Measurements from ENCODE around the gene SLCO6A1.
"Not testable (repeated sequence)": the region's sequence is repeated elsewhere in the genome, so short reads cannot be mapped to it uniquely, and the experiment has no call there.

Gene SLCO6A1

DNA sequence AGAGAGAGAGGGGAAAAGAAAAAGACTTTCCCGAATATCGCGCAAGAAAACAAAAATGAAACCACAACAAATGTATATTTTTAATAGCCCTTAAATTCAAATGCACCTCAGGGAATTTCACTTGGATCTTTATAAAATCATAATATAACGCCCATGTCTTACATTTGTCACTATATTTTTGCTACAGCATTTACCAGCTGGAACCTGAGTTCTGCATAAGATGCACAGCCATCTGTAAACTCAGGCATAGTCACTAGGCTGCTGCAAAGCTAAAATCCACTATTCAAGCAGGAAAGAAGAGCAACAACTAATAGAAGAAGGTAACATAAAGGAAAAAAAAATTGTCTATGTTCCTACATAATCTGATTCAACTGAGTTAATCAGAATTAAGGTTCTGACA lies 30.6 kb upstream of the SLCO6A1 start:
- no peak for DNase-seq (ENCODE audit: low read depth)
- H3K4me3 ChIP-seq (ENCODE audit: low read depth, low read length), result no peak overlapping the region
- TF ChIP-seq, protein P1, sequence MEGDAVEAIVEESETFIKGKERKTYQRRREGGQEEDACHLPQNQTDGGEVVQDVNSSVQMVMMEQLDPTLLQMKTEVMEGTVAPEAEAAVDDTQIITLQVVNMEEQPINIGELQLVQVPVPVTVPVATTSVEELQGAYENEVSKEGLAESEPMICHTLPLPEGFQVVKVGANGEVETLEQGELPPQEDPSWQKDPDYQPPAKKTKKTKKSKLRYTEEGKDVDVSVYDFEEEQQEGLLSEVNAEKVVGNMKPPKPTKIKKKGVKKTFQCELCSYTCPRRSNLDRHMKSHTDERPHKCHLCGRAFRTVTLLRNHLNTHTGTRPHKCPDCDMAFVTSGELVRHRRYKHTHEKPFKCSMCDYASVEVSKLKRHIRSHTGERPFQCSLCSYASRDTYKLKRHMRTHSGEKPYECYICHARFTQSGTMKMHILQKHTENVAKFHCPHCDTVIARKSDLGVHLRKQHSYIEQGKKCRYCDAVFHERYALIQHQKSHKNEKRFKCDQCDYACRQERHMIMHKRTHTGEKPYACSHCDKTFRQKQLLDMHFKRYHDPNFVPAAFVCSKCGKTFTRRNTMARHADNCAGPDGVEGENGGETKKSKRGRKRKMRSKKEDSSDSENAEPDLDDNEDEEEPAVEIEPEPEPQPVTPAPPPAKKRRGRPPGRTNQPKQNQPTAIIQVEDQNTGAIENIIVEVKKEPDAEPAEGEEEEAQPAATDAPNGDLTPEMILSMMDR (IDR thresholded peaks at IDR 0.05; ENCODE audit: low read depth, low read length), result no peak
- no peak for TF ChIP-seq MAX (IDR thresholded peaks at IDR 0.05; ENCODE audit: low read depth, low read length)
- no peak for TF ChIP-seq POLR2A (IDR thresholded peaks at IDR 0.05; ENCODE audit: extremely low read depth, insufficient read length)
- no peak for TF ChIP-seq MYC (IDR thresholded peaks at IDR 0.05; ENCODE audit: low read depth, low read length)

DNA sequence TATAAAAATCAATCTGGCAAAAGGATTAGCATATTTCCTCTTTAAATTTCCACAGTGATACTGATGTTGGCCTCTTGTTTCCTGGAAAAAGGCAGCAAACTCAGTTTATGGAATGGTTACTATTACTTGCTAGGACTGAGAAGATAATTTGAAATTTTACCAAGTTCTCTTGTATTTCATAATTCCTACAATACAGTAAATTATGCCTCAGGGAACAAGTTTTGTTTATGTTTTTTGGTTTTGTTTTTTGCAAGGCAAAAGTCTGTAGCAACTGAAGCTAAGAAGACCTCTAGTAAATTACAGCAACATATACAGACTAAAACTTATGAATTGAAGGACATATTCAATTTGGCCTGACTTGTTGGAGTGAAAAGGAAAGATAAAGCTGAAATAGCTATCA lies 30.2 kb upstream of the SLCO6A1 start:
- H3K4me3 ChIP-seq (ENCODE audit: low read depth, low read length), result no peak overlapping the region
- TF ChIP-seq MYC (IDR thresholded peaks at IDR 0.05; ENCODE audit: low read depth, low read length) (no peak), MAX (IDR thresholded peaks at IDR 0.05; ENCODE audit: low read depth, low read length) (no peak), POLR2A (IDR thresholded peaks at IDR 0.05; ENCODE audit: extremely low read depth, insufficient read length) (no peak)
- TF ChIP-seq, protein P1 (IDR thresholded peaks at IDR 0.05; ENCODE audit: low read depth, low read length), result no peak
- DNase-seq (ENCODE audit: low read depth), result no peak

GRCh38 chr5:102528600-102528999 lies 29.8 kb upstream of the SLCO6A1 start:
- no peak overlapping the region for H3K4me3 ChIP-seq (ENCODE audit: low read depth, low read length)
- TF ChIP-seq MAX (IDR thresholded peaks at IDR 0.05; ENCODE audit: low read depth, low read length), result no peak
- no peak for DNase-seq (ENCODE audit: low read depth)

DNA sequence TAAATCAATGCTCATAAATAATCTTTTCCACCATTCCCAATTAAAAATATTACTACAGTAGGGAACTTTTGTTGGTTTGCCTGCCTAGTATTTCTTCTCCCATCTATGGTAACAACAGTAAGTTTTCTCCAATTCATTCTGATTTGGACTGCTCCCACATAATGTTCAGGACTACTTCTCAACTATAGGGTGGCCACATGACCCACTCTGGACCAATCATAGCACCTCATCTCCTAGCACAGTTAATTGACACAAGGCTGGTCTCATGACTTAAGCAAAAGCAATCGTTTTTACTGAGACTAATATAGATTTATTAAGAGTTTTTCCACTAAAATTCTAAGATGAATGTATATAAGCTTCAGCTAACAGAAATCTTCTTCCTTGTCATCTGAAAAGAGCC lies 28.7 kb upstream of the SLCO6A1 start:
- no peak for TF ChIP-seq MAX (IDR thresholded peaks at IDR 0.05; ENCODE audit: low read depth, low read length)
- TF ChIP-seq, protein P1 (IDR thresholded peaks at IDR 0.05; ENCODE audit: low read depth, low read length), result no peak
- TF ChIP-seq MYC (IDR thresholded peaks at IDR 0.05; ENCODE audit: low read depth, low read length), result no peak
- no peak for TF ChIP-seq POLR2A (IDR thresholded peaks at IDR 0.05; ENCODE audit: extremely low read depth, insufficient read length)

DNA sequence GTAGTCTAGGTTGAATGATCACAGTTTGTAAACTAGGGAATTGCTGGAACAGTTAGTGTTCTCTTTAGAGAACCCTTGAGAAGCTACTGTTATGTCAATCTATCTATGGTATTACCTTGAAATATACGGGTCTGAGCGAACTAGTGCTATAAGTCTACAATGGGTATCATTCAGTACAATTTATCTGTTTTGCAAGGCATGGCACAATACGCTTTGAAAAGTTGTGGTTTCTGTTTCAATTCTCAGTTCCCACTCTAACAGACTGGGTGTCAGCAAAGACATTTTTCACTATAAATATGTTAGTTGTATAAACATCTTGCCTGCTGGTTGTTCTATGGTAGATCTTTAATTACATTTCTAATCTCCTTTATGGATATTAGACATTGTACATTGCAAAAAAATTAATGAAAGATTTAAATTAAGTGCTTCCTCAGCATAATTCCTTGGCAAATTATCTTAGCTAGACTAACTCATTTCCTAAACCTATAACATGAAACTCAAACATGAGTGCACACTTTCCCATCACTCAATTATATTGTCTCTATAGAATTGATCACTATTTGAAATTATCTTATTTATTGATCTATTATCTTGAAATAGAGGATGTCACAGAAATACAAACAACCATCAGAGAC lies 24.9 kb upstream of the SLCO6A1 start:
- H3K4me3 ChIP-seq (ENCODE audit: low read depth, low read length), result no peak overlapping the region
- no peak for DNase-seq (ENCODE audit: low read depth)
- TF ChIP-seq, protein P1 (IDR thresholded peaks at IDR 0.05; ENCODE audit: low read depth, low read length), result no peak
- TF ChIP-seq MYC (IDR thresholded peaks at IDR 0.05; ENCODE audit: low read depth, low read length), result no peak
- no peak for TF ChIP-seq MAX (IDR thresholded peaks at IDR 0.05; ENCODE audit: low read depth, low read length)
- TF ChIP-seq POLR2A (IDR thresholded peaks at IDR 0.05; ENCODE audit: extremely low read depth, insufficient read length), result no peak

More for the DNA sequence above, 28.7 kb upstream of the SLCO6A1 start:
- H3K4me3 ChIP-seq (ENCODE audit: low read depth, low read length), result no peak overlapping the region
- DNase-seq (ENCODE audit: low read depth), result no peak

DNA sequence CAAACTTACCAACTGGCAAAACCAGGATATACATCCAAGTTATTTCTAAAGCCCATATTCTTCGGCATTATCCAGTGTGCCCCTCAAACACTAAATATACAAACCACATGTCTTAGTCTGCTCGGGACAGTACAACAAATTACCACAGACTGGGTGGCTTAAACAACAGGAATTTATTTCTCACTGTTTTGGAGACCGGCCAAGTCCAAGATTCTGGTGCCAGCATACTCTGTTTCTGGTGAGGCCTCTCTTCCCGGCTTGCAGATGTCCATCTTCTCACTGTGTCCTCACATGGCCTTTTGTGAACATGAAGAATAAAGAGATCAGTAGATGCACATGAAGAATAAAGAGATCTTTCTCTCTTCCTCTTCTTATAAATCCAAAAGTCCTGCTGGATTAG lies 12.9 kb upstream of the SLCO6A1 start:
- DNase-seq (ENCODE audit: low read depth), result no peak

GRCh38 chr5:102491261-102491914 lies 7.4 kb downstream of the SLCO6A1 start:
- not testable (repeated sequence) for H3K4me3 ChIP-seq (ENCODE audit: low read depth, low read length); DNase-seq (ENCODE audit: low read depth)

More for the DNA sequence above, 12.9 kb upstream of the SLCO6A1 start:
- TF ChIP-seq, protein P1 (IDR thresholded peaks at IDR 0.05; ENCODE audit: low read depth, low read length), result no peak
- TF ChIP-seq POLR2A (IDR thresholded peaks at IDR 0.05; ENCODE audit: extremely low read depth, insufficient read length) (no peak), MYC (IDR thresholded peaks at IDR 0.05; ENCODE audit: low read depth, low read length) (no peak), MAX (IDR thresholded peaks at IDR 0.05; ENCODE audit: low read depth, low read length) (no peak)
- no peak overlapping the region for H3K4me3 ChIP-seq (ENCODE audit: low read depth, low read length)

Measured in NB4 (cell line).